SU-DHL-6 (cell line): ENCODE results near the gene PPM1H.

ENCODE experiments used
- EZH2phosphoT487 ChIP-seq: fragments of 200-600 bp; sonication (generic), shearing (Covaris generic); conservative IDR thresholded peaks from 2 replicates; pipeline ENCODE4 v1.6.1; 2018; ENCODE audit warnings: mild to moderate bottlenecking, antibody characterized with exemption, low read length, moderate library complexity, mixed read lengths
- TF ChIP-seq, protein P1 (sequence below): fragments of 200-600 bp; sonication (generic); IDR thresholded peaks from one replicate; pipeline ENCODE4 v1.5.1; 2017; ENCODE audit warnings: antibody characterized with exemption, mild to moderate bottlenecking, low read length, moderate library complexity; ENCODE audit not compliant: insufficient read depth, poor library complexity, severe bottlenecking

DNA sequence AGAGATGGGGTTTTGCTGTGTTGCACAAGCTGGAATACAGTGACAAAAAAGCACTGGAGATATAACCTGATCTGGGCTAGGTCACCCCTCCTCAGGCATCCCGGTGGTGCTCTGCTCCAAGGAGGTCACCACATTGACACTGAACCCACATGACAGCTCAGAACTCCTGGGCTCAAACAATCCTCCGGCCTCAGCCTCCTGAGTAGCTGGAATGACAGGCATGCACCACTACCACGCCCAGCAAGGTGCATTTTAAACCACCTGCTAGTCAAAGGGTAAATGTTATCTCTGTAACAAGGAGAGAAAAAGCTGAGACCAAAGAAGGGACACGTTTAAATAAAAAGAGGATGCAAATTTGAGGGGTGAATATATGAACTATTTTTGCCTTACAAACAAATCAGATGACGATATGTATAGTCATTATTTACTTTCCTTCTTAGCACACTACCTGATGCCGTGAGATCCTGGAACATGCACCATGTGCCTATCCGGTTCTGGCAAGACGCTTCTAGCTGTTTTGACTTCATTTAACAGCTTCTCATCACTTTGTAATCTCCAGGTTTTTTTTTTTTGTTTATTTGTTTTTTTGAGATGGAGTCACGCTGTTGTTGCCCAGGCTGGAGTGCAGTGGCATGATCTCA lies 135.1 kb downstream of the PPM1H start:
- TF ChIP-seq, protein P1, sequence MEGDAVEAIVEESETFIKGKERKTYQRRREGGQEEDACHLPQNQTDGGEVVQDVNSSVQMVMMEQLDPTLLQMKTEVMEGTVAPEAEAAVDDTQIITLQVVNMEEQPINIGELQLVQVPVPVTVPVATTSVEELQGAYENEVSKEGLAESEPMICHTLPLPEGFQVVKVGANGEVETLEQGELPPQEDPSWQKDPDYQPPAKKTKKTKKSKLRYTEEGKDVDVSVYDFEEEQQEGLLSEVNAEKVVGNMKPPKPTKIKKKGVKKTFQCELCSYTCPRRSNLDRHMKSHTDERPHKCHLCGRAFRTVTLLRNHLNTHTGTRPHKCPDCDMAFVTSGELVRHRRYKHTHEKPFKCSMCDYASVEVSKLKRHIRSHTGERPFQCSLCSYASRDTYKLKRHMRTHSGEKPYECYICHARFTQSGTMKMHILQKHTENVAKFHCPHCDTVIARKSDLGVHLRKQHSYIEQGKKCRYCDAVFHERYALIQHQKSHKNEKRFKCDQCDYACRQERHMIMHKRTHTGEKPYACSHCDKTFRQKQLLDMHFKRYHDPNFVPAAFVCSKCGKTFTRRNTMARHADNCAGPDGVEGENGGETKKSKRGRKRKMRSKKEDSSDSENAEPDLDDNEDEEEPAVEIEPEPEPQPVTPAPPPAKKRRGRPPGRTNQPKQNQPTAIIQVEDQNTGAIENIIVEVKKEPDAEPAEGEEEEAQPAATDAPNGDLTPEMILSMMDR: no peak
- TF ChIP-seq EZH2phosphoT487: no peak
